CD4-positive, alpha-beta T cell treated with Interleukin-15 for 1 hour (primary cell): Measurements from ENCODE around the gene TIFAB.

Source experiments
- DNase-seq: peaks from one replicate; pipeline ENCODE4 v3.0.0-alpha.2; 2020

The TIFAB gene

DNA sequence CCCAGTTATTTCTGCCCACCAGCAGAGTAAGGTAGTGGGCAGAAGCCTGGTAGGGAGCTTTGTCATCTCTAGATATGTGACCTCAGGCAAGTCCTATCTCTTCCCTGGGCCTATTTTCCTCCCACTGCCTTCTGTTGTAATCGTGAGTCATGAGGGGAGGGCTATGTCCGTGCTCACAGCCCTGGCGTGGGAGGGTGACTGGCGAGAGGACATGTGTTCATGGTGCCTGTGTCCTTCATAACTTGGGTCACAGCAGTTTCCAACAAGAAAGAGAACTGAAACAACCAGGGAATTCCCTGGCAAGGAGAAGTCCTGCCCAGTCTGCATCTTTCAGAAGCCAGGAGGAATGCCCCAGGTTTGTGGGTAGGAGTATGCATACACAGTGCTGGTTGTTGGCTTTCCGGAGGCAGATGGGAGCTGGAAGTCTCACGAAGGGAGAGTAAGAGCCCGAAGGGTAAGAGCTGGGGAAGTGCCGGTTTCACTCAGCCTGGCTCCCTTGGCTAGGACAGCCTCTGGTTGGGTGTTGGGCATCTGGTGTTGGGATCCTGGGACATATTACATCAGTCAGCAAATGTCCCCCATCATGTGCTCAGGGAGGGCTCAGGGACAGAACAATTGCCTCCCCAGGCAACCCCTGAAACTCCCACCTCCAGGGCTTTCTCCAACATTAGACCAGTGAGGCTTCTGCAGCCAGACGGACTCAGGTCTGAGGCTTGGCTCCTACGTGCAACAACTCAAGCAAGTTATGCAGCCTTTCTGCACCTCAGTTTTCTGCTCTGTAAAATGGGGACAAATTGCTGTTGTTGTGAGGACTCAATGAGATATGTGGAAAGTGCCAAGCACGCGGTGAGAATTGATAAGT, 4.3 kb upstream of the TIFAB start:
- peak; percentile 81 for DNase-seq

DNA sequence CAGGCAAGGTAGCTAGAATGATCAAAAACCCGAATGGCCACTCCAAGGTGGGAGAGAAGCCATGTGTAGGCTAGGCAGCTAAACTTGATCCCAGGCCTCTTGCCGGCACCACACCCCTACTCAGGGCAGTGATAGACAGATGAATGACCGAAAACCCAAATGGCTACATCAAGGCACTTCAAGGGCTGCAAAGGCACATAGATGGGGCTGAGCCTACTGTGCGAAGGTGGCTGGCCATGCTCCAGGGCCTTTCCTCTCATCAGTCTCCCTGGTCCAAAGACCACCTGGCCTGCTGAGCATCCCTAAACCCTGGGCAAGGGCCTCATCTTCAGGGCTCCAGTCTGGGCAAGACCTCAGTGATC, 3.7 kb upstream of the TIFAB start:
- DNase-seq = no peak

DNA sequence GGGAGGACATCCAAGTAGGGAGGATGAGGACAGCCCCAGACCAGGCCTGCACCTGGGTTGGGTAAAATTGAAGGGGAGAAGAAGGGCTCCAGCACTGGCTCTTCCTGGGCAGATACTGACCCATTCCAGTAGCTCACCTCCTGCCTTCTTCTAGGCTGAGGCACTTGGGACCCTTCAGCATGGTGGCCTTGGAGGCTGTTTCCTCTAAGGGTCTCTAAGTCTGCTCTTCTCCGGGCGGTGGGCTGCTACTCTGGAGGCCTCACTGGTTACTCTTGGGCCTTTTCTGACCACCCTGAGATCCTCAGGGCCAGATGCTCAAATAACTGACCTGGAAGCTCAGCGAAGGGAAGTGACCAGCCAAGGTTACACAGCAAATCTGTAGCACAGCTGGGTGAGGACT, 2.8 kb upstream of the TIFAB start:
- no peak for DNase-seq

DNA sequence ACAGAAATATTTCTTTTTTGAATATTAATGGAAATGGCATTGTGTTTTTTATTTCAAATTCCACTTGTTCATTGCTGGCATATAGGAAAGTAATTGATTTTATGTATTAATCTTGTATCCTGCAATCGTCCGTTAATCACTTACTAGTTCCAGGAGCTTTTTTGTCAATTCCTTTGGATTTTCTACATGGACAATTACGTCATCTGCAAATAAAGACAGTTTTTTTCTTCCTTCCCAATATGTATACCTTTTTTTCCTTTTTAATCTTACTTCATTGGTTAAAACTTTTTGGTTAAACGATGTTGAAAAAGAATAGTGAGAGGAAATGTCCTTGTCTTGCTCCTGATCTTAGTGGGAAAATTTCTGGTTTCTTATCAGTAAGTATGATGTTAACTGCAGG, 1.5 kb upstream of the TIFAB start:
- no peak for DNase-seq

DNA sequence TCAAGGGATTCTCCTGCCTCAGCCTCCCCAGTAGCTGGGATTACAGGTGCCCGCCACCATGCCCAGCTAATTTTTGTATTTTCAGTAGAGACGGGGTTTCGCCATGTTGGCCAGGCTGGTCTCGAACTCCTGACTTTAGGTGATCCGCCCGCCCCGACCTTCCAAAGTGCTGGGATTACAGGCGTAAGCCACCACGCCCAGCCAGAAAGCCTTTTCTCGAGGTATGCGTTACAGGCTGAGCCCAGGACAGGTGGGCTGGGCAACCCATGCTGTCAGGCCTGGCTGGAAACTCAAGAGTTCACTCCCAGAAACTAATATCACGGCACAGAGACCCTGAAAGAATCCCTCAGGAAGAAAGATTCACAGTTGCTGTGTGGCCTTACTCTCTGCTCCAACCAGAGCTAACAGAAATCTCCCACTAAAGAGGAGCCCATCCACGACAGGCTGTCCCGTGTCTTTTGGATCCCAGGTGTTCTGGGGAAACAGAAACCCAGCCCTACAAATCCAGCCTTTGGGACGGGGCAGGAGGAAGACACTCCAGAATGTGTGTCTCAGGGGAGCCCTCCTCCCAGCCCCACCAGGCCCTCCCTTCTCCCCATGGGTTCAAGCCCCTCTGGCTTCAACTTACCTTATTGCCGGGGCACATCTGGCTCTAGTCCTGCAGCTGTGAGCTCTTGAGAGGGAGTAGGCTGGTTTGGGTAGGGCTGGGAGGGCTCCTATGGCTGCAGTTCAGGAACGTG, 400 bp downstream of the TIFAB start:
- no peak for DNase-seq

DNA sequence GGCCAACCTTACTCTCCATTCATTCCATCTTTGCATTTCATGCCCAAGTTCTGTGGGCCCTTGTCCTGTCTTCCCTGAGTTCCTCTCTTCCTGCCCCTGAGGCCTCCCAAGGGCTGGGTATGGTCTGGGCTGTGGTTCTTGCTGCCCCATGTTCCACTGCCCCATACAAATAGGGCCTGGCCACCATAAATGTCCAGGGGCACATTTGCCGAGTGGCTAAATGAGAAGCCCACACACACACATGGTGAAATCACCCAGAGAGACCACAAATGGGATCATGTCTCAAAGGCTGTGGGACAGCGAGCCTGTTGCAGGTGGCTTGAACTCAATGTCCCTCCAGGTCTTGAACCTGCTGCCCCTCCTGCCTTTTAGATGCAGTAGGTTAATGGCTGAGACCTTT, 1.2 kb downstream of the TIFAB start:
- DNase-seq = no peak

DNA sequence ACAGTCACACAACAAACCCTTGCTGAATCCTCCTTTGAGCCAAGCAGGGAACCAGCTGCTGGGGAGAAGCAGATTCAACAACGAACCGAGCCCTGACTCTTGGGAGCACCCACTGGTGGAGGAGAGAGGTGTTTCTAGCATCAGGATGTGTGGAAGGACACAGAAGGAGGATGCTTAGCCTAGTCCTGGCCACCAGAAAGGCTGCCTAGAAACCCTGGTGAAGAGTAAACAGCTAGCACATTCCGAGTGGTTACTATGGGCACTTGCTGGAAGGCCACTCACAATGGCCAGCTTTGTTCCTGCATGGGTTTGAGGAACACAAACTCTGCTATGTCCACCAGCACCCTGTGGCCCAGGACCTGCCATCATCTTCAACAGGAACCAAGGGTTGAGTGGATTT, 1.8 kb downstream of the TIFAB start:
- no peak for DNase-seq

DNA sequence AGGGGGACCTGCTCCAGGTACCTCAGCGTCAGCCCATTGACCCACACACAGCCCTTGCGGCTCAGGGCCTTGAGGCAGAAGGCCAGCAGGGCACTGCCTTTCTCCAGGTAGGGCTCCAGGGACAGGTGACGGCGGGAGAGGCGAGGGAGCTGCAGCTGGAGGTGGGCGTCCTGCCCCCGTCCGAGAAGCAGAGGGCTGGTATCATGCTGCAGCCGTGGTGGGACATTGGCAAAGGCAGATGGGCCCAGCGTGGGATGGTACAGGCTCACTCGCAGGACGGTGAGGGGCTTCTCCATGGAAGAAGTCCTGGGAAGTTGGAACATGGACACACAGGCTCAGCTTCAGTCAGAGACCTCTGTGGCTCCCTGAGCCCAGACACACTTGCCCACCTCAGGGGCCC, 2.5 kb downstream of the TIFAB start:
- DNase-seq = no peak

DNA sequence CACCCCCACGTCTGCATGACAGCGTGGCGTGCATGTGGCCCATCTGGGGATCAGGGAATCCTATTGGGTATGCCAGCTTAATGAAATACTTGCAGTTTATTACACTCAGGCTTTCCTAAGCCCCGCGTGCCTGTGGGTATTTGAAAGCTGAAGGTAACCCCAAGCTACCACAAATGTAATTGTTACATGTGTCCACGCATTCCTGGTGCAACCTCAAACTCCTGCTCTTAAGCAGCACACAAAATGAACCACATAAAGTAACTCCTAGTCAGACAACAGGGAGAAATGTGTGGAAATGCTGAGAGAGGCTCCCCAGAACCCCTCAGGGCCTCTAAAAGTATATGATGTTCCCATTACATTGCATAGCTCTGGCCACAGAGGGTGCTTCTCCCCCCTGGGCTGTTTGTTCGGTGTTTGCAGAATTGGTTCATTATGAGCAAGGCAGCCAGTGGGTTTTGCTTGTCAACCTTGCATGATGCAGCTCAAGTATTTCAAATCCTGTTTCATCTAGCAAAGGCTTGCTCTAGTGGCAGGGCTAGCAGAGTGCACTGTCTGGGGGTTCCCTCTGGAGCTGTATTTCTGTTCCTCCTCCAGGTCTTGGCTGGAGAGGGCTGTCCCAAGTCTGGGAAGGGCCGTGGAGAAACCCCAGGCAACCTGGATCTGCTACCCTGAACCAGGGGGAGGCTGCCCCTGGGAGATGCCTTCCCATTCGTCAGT, 3.2 kb downstream of the TIFAB start:
- no peak for DNase-seq

DNA sequence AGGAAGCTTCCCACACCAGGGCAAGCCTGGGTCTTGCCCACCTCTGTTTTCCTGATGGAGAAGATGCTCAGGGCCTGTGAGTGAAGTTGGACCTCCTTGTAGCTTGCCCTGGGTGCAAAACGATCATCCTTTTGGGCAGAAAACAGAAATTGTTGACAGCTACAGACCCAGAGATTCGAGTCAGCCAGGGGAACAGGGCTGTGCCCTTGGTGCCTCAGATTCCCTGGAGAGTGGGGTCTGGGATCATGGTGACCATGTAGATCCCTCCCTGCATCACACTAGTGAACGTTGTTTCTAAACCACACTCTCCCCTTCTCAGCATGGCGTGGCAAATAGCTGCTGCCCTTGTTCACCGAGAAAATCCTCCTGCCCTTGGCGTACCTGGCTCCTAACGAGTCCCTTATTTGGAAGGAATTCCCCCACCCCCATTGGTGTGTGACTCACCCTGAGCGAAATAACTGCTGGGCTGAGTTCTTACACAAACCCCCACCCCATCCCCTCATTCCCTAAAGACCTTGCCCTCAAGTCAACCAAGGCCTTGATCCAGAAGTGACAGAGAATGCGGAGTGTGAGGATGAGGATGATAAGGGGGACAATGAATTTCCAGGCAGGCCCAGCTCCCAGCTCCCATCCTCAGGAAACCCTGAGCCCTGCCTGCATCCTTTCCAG, 3.9 kb downstream of the TIFAB start:
- no peak for DNase-seq

DNA sequence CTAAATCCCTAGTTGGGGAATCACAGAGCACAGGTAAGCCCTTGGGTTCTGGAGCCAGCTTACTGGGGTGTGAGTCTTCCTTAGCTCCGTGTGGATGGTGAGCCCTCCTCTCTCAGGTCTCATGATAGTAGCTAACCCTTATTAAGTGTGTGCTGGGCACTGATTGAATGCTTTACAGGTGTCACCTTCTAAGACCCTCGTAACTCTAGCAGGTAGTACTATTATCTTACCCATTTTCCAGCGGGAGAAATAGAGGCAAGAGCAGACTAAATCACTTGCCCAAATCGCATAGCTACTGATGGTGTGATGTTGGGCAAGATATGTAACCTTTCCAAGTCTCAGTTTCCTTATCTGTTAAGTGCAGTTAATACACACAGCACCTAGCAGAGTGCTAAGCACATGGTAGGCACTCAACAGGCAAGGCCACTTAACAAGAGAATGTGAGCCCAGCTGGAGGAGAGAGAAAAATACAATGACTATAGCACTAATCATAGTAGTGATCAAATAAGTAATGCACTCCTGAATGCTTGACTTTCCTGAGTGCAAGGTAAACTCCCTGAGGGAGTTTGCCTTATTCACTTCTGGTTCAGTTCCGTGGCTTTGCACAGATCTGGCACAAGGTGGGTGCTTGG, 4.7 kb downstream of the TIFAB start, which contains the start of gene DCANP1:
Gene DCANP1, minus strand, starts transcription at position 51 of the 632 bp plus-strand sequence. CDS start 240 bp downstream, outside the sequence.
- DNase-seq = no peak

DNA sequence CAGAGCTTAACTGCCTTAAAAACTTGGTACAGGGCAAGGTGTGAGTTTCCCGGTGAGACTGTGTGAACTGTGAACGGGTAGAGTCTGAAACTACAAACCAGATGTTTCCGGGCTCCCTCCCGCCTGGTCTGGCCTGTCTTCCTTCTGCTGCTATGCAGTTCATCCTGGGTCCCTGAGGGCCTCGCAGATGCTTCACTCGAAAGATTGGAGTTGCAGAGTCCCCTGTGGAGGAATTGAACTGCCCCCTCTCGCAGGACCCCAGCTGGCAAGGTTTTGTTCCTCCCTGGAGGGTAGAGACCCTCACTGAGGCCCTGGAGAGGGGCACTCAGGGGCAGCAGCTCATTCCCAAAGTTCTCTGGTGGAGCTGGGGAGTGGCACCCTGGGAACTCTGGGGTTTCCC, 5.5 kb downstream of the TIFAB start:
- no peak for DNase-seq

DNA sequence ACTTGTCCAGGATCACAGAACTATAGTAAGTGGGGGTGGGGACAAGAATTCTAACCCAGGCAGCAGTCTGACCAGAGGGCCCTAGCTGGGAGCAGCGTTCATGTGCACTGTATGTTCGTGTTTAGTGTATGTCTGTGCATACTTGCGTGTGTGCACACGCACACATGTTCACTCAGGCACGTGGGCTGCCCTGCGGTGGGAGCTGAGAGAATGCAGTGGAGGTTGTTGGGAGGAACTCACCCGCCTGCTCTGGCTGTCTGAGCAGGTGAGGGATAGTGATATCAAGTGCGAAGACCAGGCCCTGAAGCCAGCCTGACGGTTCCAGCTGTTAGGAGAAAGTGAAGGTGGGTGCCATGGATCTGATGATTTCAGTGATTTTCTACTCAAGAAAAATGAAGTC, 5.9 kb downstream of the TIFAB start:
- no peak for DNase-seq

DNA sequence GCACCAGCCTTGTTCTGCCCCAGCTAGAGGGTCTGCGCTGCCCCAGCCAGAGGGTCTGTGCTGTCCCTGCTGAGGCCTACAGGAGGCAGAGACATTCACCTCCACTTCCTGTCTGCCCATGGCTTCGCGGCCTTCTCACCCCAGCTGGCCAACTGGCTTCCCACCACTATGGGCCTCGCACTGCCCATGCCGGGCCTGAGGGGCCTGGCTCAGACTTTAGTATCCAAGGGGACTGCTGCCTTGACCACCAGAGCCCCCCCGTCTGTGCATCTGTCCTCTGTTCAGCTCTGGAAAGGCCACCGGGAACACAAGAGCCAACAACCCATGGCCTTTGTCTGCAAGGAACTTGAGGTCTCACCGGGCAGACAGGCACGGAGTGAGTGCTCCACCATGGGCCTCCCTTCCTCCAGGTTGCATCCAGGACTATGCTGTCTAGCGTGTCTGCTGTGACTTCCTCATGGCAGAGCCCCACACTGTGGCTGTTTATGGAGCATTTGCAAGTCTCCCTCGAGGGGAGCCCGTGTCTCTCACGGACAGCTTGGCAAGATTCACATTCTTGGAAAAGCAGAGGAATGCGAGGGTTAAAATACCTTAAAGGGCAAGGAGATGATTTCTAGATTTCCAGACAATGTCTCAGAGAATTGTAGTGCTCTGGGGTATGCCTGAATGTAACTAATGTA, 6.7 kb downstream of the TIFAB start:
- DNase-seq = no peak

DNA sequence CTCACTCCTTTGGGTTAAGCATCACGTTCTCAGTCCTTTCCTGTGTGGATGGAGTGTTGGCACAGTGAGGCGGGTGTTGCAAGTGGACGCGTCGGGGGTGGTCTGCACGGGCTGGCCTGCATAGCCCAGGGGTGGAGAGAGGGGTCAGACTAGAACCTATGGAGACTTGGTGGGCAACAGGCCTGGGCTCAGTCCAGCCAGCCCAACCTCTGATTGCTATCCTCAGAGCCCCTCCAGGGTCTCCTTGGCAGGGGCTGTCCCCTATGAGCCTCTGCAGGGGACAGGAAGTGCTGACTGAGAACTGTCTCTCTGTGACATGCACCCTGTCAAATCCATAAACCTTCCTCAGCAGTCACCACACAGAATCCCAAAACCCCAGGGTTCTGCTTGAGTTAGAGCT, 7.3 kb downstream of the TIFAB start:
- no peak for DNase-seq

DNA sequence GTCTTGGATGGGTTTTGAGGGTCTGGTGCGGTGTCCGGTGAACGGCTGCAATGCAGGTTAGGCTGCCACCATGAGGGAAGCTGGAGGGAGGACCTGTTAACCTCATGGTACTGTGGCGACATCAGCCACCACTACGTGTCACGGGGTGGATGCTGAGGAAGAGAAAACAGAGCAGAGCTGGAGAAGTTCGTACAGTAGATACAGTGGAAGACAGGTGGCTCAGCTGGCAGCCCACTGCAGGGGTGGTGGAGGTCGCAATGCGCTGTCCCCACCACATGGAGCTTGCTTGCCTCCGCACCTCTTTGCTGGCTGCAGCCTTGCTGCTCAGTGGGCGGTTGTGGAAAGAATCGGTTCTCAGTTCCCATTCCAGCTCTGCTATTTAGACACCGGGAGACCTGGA, 7.8 kb downstream of the TIFAB start:
- DNase-seq = no peak

DNA sequence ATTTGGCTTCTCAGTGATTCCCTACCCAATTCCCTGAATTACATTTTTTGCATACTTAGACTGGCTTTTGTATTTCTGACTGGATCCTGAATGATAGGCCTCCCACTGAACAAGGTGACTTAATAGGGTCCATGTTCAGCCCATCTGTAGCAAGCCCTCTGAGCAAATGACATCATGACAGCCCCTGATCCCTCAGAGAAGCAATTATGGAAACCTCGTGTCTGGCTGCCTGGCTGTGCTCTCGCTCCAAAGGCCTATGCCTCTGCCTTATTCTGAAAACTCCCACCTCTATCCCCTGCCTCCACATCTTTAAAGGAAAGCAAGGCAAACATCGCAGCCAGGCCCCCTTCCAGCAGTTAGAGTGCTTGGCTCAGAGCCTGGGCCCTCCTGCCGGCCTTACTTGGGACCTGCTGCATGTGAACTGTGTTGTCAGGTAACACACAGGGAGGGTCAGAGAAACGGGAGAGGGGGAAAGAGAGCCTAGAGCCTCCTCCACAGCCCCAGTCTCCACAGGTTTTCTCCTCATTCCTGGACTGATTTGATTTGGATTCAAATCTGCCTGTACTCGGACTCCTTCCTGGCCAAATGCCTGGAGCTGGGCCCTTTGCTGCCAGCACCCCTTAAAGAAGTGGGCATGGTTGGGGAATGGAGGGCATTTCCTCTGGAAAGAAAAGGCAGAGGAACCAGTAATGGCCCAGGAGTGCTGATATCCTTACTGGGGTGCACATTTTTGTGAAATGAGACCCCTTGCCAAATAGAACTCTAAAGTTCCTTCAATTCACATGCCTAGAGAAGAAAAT, 8.8 kb downstream of the TIFAB start:
- DNase-seq = no peak

DNA sequence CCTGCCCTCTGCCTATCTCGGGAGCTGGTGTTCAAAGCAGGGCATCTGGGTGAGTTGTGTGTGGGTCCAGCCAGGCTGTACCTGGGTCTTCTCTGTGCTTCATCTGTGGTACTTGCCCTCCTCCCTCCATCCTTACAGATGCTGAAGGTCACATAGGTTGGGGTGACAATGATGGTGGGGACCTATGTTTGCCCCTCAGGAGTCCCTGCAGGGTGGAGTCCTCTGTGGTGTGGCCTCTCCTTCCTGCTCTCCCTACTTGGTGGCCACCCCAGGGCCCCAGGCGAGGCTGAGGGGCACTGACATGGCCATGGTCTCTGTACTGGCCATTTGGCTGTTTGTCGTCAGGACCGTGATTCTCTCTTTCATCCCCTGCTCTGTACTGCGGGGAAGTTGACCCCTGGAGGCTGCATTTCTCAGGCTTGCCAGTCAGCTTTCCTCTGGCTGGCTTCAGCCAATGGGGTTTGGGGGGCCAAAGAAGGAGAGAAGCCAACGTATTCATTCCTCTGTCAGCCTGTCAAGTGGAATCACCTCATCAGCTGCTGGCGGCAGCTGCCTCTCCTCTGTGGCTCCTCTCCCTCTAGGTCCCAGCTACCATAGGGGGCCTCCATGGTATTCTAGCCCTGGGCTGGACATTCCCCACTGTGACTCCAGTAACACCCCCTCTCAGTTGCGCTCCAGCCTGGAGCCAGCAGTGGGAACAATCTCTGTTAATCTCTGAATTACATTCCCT, 9.6 kb downstream of the TIFAB start:
- DNase-seq = no peak

DNA sequence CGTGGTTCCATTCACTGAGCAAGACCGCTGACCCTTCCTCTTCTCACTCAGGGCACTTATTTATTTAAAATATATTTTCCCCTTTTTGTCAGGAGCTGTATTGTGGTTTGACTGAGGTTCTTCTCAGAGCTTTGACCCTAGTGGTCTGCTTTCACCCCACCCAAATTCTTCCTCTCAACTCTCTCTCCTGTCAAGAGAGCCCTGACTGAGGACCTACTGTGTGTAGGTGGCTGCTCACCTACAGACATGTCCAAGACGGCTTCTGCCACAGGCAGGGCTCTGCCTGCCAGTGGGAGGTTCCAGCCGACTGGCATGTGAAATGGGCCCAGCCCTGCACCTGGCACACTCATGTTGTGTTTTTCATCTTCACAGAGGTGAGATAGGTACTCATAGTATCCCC, 10.2 kb downstream of the TIFAB start:
- DNase-seq = no peak

DNA sequence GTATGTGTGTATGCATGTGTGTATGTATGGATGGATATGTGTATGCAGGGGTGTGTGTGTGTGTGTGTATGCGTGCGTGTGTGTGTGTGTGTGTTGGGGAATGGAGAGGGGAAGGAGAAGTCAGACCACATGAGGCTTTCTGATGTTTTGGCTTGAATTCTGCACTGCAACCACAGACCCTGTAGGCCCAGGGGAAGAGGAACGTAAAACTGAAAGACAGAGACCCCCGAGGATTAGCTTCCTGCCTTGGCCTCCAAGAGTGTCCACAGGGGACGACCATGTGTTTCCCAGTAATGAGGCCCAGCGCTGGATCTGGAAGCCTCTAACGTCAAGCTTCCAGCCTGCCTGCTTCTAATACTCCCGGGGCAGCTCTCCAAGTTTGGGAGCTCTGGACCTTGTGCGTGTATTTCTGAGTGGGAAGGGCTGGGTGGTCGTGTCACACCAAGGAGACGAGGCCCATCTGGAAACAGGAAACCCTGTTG, 10.8 kb downstream of the TIFAB start:
- no peak for DNase-seq
